OCI-LY1 (cell line): ENCODE measurements around the gene CAMKK1.

Experiments
- H2AFZ ChIP-seq: fragments of 200-600 bp; sonication (generic), shearing (Covaris generic); 2 replicates; pipeline ENCODE4 v1.6.0; 2014; ENCODE audit warnings: antibody characterized with exemption, mild to moderate bottlenecking, low read length
- H3F3A ChIP-seq: fragments of 200-600 bp; sonication (generic), shearing (Covaris generic); 2 replicates; pipeline ENCODE4 v1.6.0; 2014; ENCODE audit warnings: mild to moderate bottlenecking, antibody characterized with exemption, low read length, moderate library complexity; ENCODE audit not compliant: insufficient read depth
- H3K27ac ChIP-seq: fragments of 200-600 bp; sonication (generic); 2 replicates; pipeline ENCODE4 v1.5.1; 2014; ENCODE audit warnings: low read length, mixed run types, mild to moderate bottlenecking, low read depth; ENCODE audit not compliant: poor library complexity, severe bottlenecking
- H3K27me3 ChIP-seq: fragments of 200-600 bp; sonication (generic); 2 replicates; pipeline ENCODE4 v1.6.0; 2014; ENCODE audit warnings: antibody characterized with exemption, mild to moderate bottlenecking, low read length, moderate library complexity; ENCODE audit not compliant: insufficient read depth
- H3K36me3 ChIP-seq: fragments of 200-600 bp; sonication (generic); 2 replicates; pipeline ENCODE4 v1.6.1; 2014; ENCODE audit warnings: mild to moderate bottlenecking, antibody characterized with exemption, low read length, moderate library complexity, mixed read lengths; ENCODE audit not compliant: insufficient read depth
- H3K4me1 ChIP-seq: fragments of 200-600 bp; sonication (generic); 2 replicates; pipeline ENCODE4 v1.5.1; 2014; ENCODE audit warnings: mild to moderate bottlenecking, low read length, moderate library complexity; ENCODE audit not compliant: insufficient read depth, severe bottlenecking
- H3K4me2 ChIP-seq: fragments of 200-600 bp; sonication (generic), shearing (Covaris generic); 2 replicates; pipeline ENCODE4 v1.6.1; 2014; ENCODE audit warnings: low read length
- H3K4me3 ChIP-seq: fragments of 200-600 bp; sonication (generic); 2 replicates; pipeline ENCODE4 v1.5.1; 2014; ENCODE audit warnings: low read length, low read depth, mild to moderate bottlenecking, mixed read lengths; ENCODE audit not compliant: poor library complexity, severe bottlenecking
- H3K79me2 ChIP-seq: fragments of 200-600 bp; shearing (Covaris generic); 2 replicates; pipeline ENCODE4 v1.6.1; 2016; ENCODE audit warnings: mixed run types, low read length, mixed read lengths; ENCODE audit not compliant: insufficient read depth
- H3K9ac ChIP-seq: fragments of 200-600 bp; sonication (generic), shearing (Covaris generic); 2 replicates; pipeline ENCODE4 v1.6.1; 2014; ENCODE audit warnings: mild to moderate bottlenecking, low read length, mixed read lengths
- H3K9me2 ChIP-seq: fragments of 200-600 bp; sonication (generic), shearing (Covaris generic); 2 replicates; pipeline ENCODE4 v1.6.1; 2014; ENCODE audit warnings: low read depth, mild to moderate bottlenecking, low read length, mixed read lengths
- H3K9me3 ChIP-seq: fragments of 200-600 bp; shearing (Covaris generic); 2 replicates; pipeline ENCODE4 v1.6.1; 2014; ENCODE audit warnings: low read length, mixed read lengths
- H4K20me1 ChIP-seq: fragments of 200-600 bp; sonication (generic), shearing (Covaris generic); 2 replicates; pipeline ENCODE4 v1.6.0; 2016; ENCODE audit warnings: mild to moderate bottlenecking, low read length; ENCODE audit not compliant: insufficient read depth
- CTCF ChIP-seq: fragments of 200-600 bp; sonication (generic), shearing (Covaris generic); IDR thresholded peaks from 2 replicates; pipeline ENCODE4 v1.5.1; 2017; ENCODE audit warnings: mild to moderate bottlenecking, antibody characterized with exemption, low read length, moderate library complexity, mixed read lengths
- EZH2 ChIP-seq: fragments of 200-600 bp; sonication (generic), shearing (Covaris generic); IDR thresholded peaks from 2 replicates; pipeline ENCODE4 v1.8.0; 2017; ENCODE audit warnings: borderline replicate concordance, mixed run types, mild to moderate bottlenecking, antibody characterized with exemption, low read length, moderate library complexity, mixed read lengths

CAMKK1 gene

GRCh38 chr17:3882276-3882675 lies 10.6 kb downstream of the CAMKK1 start:
- no peaks in the 10 kb centered on the region for H3F3A ChIP-seq
- no peaks in the 10 kb centered on the region for H3K9me3 ChIP-seq
- H3K27me3 ChIP-seq, result no peaks in the 10 kb centered on the region; the same call in 1 of the 2 replicates
- no peak overlapping the region for H3K9ac ChIP-seq
- no peaks in the 10 kb centered on the region for H3K9me2 ChIP-seq
- TF ChIP-seq EZH2, result no peak
- no peak overlapping the region for H3K27ac ChIP-seq
- no peaks in the 10 kb centered on the region for H3K4me1 ChIP-seq
- H3K4me3 ChIP-seq, result no peak overlapping the region
- H3K79me2 ChIP-seq, result no peaks in the 10 kb centered on the region
- H3K4me2 ChIP-seq, result no peak overlapping the region
- no peaks in the 10 kb centered on the region for H4K20me1 ChIP-seq
- H3K36me3 ChIP-seq, result no peaks in the 10 kb centered on the region
- H2AFZ ChIP-seq, result no peak overlapping the region

DNA sequence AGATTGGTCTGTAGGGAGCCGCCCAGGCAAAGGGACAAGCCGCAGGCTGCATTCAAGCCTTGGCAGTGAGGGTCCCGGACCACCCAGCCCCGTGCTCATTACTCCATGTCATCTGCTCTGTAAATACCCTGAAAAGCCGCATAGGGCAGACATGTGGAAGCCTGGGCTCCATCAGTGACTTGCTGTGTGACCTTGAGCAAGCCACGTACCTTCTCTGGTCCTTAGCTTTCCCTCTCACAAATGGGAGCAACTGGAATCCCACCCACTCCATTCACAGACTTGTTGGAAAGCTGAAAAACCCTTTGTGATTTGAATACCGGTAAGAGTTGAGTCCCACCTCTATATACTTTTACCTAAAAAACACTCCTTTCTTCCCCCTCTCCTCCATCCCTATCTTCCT lies 11.9 kb downstream of the CAMKK1 start:
- no peaks in the 10 kb centered on the region for H4K20me1 ChIP-seq
- no peak overlapping the region for H3K4me3 ChIP-seq
- H3K9me2 ChIP-seq, result no peaks in the 10 kb centered on the region
- H3K4me2 ChIP-seq, result no peak overlapping the region
- peaks cover 3% of the 10 kb centered on the region; the same call in 1 of the 2 replicates for H3K27me3 ChIP-seq
- TF ChIP-seq CTCF (no peak), EZH2 (no peak)
- no peaks in the 10 kb centered on the region for H3K9me3 ChIP-seq
- H3K79me2 ChIP-seq, result no peaks in the 10 kb centered on the region
- no peaks in the 10 kb centered on the region for H3K36me3 ChIP-seq
- H3K9ac ChIP-seq, result no peak overlapping the region
- H3K27ac ChIP-seq, result no peak overlapping the region
- no peaks in the 10 kb centered on the region for H3F3A ChIP-seq
- H3K4me1 ChIP-seq, result no peaks in the 10 kb centered on the region
- H2AFZ ChIP-seq, result no peak overlapping the region

GRCh38 chr17:3879591-3880417 lies 13.0 kb downstream of the CAMKK1 start:
- Histone ChIP-seq H3K4me2 (no peak overlapping the region), H3K9me3 (no peaks in the 10 kb centered on the region), H2AFZ (no peak overlapping the region), H3K9me2 (no peaks in the 10 kb centered on the region), H3K79me2 (no peaks in the 10 kb centered on the region), H3K27me3 (peaks cover 7% of the 10 kb centered on the region; the same call in 1 of the 2 replicates), H3K4me3 (no peak overlapping the region), H3K27ac (no peak overlapping the region), H3F3A (no peaks in the 10 kb centered on the region), H3K4me1 (no peaks in the 10 kb centered on the region), H4K20me1 (no peaks in the 10 kb centered on the region), H3K9ac (no peak overlapping the region), H3K36me3 (no peaks in the 10 kb centered on the region)
- TF ChIP-seq CTCF (no peak), EZH2 (no peak)

GRCh38 chr17:3879186-3879585 lies 13.7 kb downstream of the CAMKK1 start:
- no peaks in the 10 kb centered on the region for H3K36me3 ChIP-seq
- no peaks in the 10 kb centered on the region for H3K4me1 ChIP-seq
- peaks cover 7% of the 10 kb centered on the region; the same call in 1 of the 2 replicates for H3K27me3 ChIP-seq
- H3K4me3 ChIP-seq, result no peak overlapping the region
- H4K20me1 ChIP-seq, result no peaks in the 10 kb centered on the region
- TF ChIP-seq CTCF (no peak), EZH2 (no peak)
- H3K9ac ChIP-seq, result no peak overlapping the region
- H3K4me2 ChIP-seq, result no peak overlapping the region
- no peaks in the 10 kb centered on the region for H3F3A ChIP-seq
- no peaks in the 10 kb centered on the region for H3K9me2 ChIP-seq
- no peaks in the 10 kb centered on the region for H3K9me3 ChIP-seq
- no peak overlapping the region for H3K27ac ChIP-seq
- H3K79me2 ChIP-seq, result no peaks in the 10 kb centered on the region
- H2AFZ ChIP-seq, result no peak overlapping the region
